ENCODE results near the gene ATP8A2.

ATP8A2 gene

GRCh38 chr13:25756251-25756650, 384.5 kb downstream of the ATP8A2 start:
- no peak for TF ChIP-seq CTCF (IDR thresholded peaks at IDR 0.05; ENCODE audit: insufficient read depth, low read length, poor library complexity, severe bottlenecking)
- no peak for DNase-seq (ENCODE audit: extremely low read depth, insufficient read length)
- H3K27me3 ChIP-seq (replicated peaks; ENCODE audit: control insufficient read depth, insufficient read depth, low read length) = no peaks in the 10 kb centered on the region
- no peak overlapping the region for H3K4me3 ChIP-seq (replicated peaks; ENCODE audit: low read depth, low read length)
- no peaks in the 10 kb centered on the region for H3K36me3 ChIP-seq (ENCODE audit: control insufficient read depth, insufficient read depth, low read length)

GRCh38 chr13:25756912-25757311, 385.1 kb downstream of the ATP8A2 start:
- no peak for TF ChIP-seq CTCF (IDR thresholded peaks at IDR 0.05; ENCODE audit: insufficient read depth, low read length, poor library complexity, severe bottlenecking)
- no peak for DNase-seq (ENCODE audit: extremely low read depth, insufficient read length)
- H3K4me3 ChIP-seq (replicated peaks; ENCODE audit: low read depth, low read length) = no peak overlapping the region
- no peaks in the 10 kb centered on the region for H3K36me3 ChIP-seq (ENCODE audit: control insufficient read depth, insufficient read depth, low read length)
- H3K27me3 ChIP-seq (replicated peaks; ENCODE audit: control insufficient read depth, insufficient read depth, low read length) = no peaks in the 10 kb centered on the region

- no peak for DNase-seq (ENCODE audit: extremely low read depth, insufficient read length)
- Histone ChIP-seq H3K27me3 (replicated peaks; ENCODE audit: control insufficient read depth, insufficient read depth, low read length) (no peaks in the 10 kb centered on the region), H3K4me3 (replicated peaks; ENCODE audit: low read depth, low read length) (no peak overlapping the region), H3K36me3 (ENCODE audit: control insufficient read depth, insufficient read depth, low read length) (no peaks in the 10 kb centered on the region)
- TF ChIP-seq CTCF (IDR thresholded peaks at IDR 0.05; ENCODE audit: insufficient read depth, low read length, poor library complexity, severe bottlenecking) = no peak
These were observed 389.3 kb downstream of the ATP8A2 start for GRCh38 chr13:25761041-25761440.

GRCh38 chr13:25762281-25762680, 390.5 kb downstream of the ATP8A2 start:
- Histone ChIP-seq H3K36me3 (ENCODE audit: control insufficient read depth, insufficient read depth, low read length) (no peaks in the 10 kb centered on the region), H3K27me3 (replicated peaks; ENCODE audit: control insufficient read depth, insufficient read depth, low read length) (no peaks in the 10 kb centered on the region), H3K4me3 (replicated peaks; ENCODE audit: low read depth, low read length) (no peak overlapping the region)
- no peak for TF ChIP-seq CTCF (IDR thresholded peaks at IDR 0.05; ENCODE audit: insufficient read depth, low read length, poor library complexity, severe bottlenecking)
- DNase-seq (ENCODE audit: extremely low read depth, insufficient read length) = no peak

GRCh38 chr13:25762795-25763377, 391.1 kb downstream of the ATP8A2 start:
- no peak for TF ChIP-seq CTCF (IDR thresholded peaks at IDR 0.05; ENCODE audit: insufficient read depth, low read length, poor library complexity, severe bottlenecking)
- H3K4me3 ChIP-seq (replicated peaks; ENCODE audit: low read depth, low read length) = no peak overlapping the region

GRCh38 chr13:25764378-25764777, 392.6 kb downstream of the ATP8A2 start:
- no peak for TF ChIP-seq CTCF (IDR thresholded peaks at IDR 0.05; ENCODE audit: insufficient read depth, low read length, poor library complexity, severe bottlenecking)
- H3K36me3 ChIP-seq (ENCODE audit: control insufficient read depth, insufficient read depth, low read length) = no peaks in the 10 kb centered on the region

More at GRCh38 chr13:25762795-25763377, 391.1 kb downstream of the ATP8A2 start:
- H3K36me3 ChIP-seq (ENCODE audit: control insufficient read depth, insufficient read depth, low read length) = no peaks in the 10 kb centered on the region
- no peaks in the 10 kb centered on the region for H3K27me3 ChIP-seq (replicated peaks; ENCODE audit: control insufficient read depth, insufficient read depth, low read length)
- no peak for DNase-seq (ENCODE audit: extremely low read depth, insufficient read length)

More at GRCh38 chr13:25764378-25764777, 392.6 kb downstream of the ATP8A2 start:
- H3K27me3 ChIP-seq (replicated peaks; ENCODE audit: control insufficient read depth, insufficient read depth, low read length) = no peaks in the 10 kb centered on the region
- H3K4me3 ChIP-seq (replicated peaks; ENCODE audit: low read depth, low read length) = no peak overlapping the region
- no peak for DNase-seq (ENCODE audit: extremely low read depth, insufficient read length)

Measured in GM06990 (cell line).